Sigmoid colon (tissue), 4 donors: ENCODE measurements around the gene LRP1B.

Source experiments
- POLR2A ChIP-seq, 2 donors: fragments of 450-650 bp; IDR thresholded peaks; one replicate each; pipeline ENCODE4 v1.6.1; 2016; ENCODE audit warnings: antibody characterized with exemption in 2 of 2, mild to moderate bottlenecking in 2 of 2, moderate library complexity in 2 of 2
- POLR2AphosphoS5 ChIP-seq, 4 donors: sonication (generic); formaldehyde crosslinking; IDR thresholded peaks; one replicate each; pipeline ENCODE4 v1.6.1; 2017; ENCODE audit warnings: antibody characterized with exemption in 4 of 4
- TF ChIP-seq, protein P1 (sequence below), 4 experiments: fragments of 450-650 bp in 3 of 4; fragments of 200-600 bp in 1 of 4; IDR thresholded peaks; one replicate each; pipeline ENCODE4 v1.5.1; 2016 to 2019; ENCODE audit warnings: antibody characterized with exemption in 4 of 4, mild to moderate bottlenecking in 3 of 4, moderate library complexity in 2 of 4

DNA sequence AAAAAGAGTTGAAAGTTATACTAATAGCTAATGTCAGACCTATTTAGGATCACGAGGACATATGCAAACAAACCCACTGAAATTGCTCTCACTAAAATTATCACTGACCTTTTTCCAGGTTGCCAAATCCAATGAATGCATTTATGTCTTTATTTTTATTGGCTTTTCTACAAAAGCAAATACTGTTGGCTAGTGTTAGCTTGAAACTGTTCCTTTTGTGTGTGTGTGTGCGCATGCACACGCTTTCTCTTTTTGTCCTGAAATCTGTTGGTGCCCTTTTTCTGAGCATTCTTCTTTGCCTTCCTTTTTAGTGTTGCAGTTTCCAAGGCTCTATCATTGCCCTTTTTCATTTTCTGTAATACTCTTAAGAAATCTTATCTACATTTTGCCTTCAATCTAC is 1269.2 kb downstream of the LRP1B start:
- TF ChIP-seq, protein P1, sequence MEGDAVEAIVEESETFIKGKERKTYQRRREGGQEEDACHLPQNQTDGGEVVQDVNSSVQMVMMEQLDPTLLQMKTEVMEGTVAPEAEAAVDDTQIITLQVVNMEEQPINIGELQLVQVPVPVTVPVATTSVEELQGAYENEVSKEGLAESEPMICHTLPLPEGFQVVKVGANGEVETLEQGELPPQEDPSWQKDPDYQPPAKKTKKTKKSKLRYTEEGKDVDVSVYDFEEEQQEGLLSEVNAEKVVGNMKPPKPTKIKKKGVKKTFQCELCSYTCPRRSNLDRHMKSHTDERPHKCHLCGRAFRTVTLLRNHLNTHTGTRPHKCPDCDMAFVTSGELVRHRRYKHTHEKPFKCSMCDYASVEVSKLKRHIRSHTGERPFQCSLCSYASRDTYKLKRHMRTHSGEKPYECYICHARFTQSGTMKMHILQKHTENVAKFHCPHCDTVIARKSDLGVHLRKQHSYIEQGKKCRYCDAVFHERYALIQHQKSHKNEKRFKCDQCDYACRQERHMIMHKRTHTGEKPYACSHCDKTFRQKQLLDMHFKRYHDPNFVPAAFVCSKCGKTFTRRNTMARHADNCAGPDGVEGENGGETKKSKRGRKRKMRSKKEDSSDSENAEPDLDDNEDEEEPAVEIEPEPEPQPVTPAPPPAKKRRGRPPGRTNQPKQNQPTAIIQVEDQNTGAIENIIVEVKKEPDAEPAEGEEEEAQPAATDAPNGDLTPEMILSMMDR (IDR thresholded peaks at IDR 0.05) = no peak
- no peak for TF ChIP-seq POLR2A (IDR thresholded peaks at IDR 0.05)
- TF ChIP-seq POLR2AphosphoS5 (IDR thresholded peaks at IDR 0.05) = no peak
